SIG-M5 (cell line): Measurements from ENCODE around the gene MRPL51.

Experiments
- DNase-seq: peaks from one replicate; lab custom pipeline; 2025; lab: John Stamatoyannopoulos, UW

The MRPL51 gene

GRCh38 chr12:6461401-6462233 is 31.4 kb downstream of the MRPL51 start:
- DNase-seq = peak; percentile 98

- no peak for DNase-seq
These were observed 32.2 kb downstream of the MRPL51 start for GRCh38 chr12:6460751-6461371.

GRCh38 chr12:6459004-6459337 is 34.1 kb downstream of the MRPL51 start:
- no peak for DNase-seq

GRCh38 chr12:6458281-6459003 is 34.6 kb downstream of the MRPL51 start:
- no peak for DNase-seq

GRCh38 chr12:6457220-6457945 is 35.7 kb downstream of the MRPL51 start:
- no peak for DNase-seq

- no peak for DNase-seq
These were observed 40.0 kb downstream of the MRPL51 start for GRCh38 chr12:6452944-6453630.

GRCh38 chr12:6452245-6452943 is 40.7 kb downstream of the MRPL51 start:
- DNase-seq = no peak

GRCh38 chr12:6451348-6452244 is 41.5 kb downstream of the MRPL51 start, which contains the start of gene TAPBPL:
TAPBPL (plus strand) TSS chr12:6452042; CDS start chr12:6452249, 207 bp downstream.
- DNase-seq = no peak

- DNase-seq = no peak
These were observed 42.2 kb downstream of the MRPL51 start for GRCh38 chr12:6450869-6451347.

- DNase-seq = no peak
These were observed 42.8 kb downstream of the MRPL51 start for GRCh38 chr12:6450091-6450868.

- DNase-seq = no peak
These were observed 48.1 kb downstream of the MRPL51 start, which contains the start of gene CD27 for GRCh38 chr12:6444704-6445688. CD27 (plus strand) TSS chr12:6444955; CDS start chr12:6445096, 141 bp downstream.

GRCh38 chr12:6444031-6444430 is 49.0 kb downstream of the MRPL51 start:
- DNase-seq = no peak

- DNase-seq = no peak
These were observed 49.6 kb downstream of the MRPL51 start for GRCh38 chr12:6443361-6443983.

GRCh38 chr12:6442836-6443235 is 50.2 kb downstream of the MRPL51 start:
- DNase-seq = no peak
